Thyroid gland (tissue), 4 donors: Measurements from ENCODE around the gene TMEM131L.

Source experiments
- CTCF ChIP-seq, 6 experiments: fragments of 200-600 bp in 3 of 6; fragments of 450-650 bp in 3 of 6; sonication (generic) in 3 of 6; IDR thresholded peaks; one replicate each; pipeline ENCODE4 v1.5.1; 2016 to 2019; ENCODE audit warnings: antibody characterized with exemption in 6 of 6, mild to moderate bottlenecking in 2 of 6, inconsistent platforms in 1 of 6, moderate library complexity in 1 of 6
- POLR2A ChIP-seq, 2 donors: fragments of 450-650 bp; IDR thresholded peaks; one replicate each; pipeline ENCODE4 v1.6.1; 2017; ENCODE audit warnings: antibody characterized with exemption in 2 of 2, mild to moderate bottlenecking in 2 of 2, moderate library complexity in 1 of 2

- no peak for TF ChIP-seq CTCF (IDR thresholded peaks at IDR 0.05)
- TF ChIP-seq POLR2A (IDR thresholded peaks at IDR 0.05): no peak
These were observed 25.7 kb upstream of the TMEM131L start for GRCh38 chr4:153440475-153440874.
